C4-2B (cell line): Measurements from ENCODE around the gene PRSS53.

Source experiments
- ZFX ChIP-seq: fragments of 450-650 bp; IDR thresholded peaks from 2 replicates; pipeline ENCODE4 v1.6.1; 2017
- TF ChIP-seq, protein P1 (sequence below): fragments of 450-650 bp; conservative IDR thresholded peaks from 2 replicates; pipeline ENCODE4 v1.5.1; 2017; ENCODE audit warnings: mild to moderate bottlenecking

- TF ChIP-seq, protein P1, sequence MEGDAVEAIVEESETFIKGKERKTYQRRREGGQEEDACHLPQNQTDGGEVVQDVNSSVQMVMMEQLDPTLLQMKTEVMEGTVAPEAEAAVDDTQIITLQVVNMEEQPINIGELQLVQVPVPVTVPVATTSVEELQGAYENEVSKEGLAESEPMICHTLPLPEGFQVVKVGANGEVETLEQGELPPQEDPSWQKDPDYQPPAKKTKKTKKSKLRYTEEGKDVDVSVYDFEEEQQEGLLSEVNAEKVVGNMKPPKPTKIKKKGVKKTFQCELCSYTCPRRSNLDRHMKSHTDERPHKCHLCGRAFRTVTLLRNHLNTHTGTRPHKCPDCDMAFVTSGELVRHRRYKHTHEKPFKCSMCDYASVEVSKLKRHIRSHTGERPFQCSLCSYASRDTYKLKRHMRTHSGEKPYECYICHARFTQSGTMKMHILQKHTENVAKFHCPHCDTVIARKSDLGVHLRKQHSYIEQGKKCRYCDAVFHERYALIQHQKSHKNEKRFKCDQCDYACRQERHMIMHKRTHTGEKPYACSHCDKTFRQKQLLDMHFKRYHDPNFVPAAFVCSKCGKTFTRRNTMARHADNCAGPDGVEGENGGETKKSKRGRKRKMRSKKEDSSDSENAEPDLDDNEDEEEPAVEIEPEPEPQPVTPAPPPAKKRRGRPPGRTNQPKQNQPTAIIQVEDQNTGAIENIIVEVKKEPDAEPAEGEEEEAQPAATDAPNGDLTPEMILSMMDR, result no peak
- TF ChIP-seq ZFX, result no peak
Measured at GRCh38 chr16:31118223-31119155, 29.7 kb upstream of the PRSS53 start.
